ENCODE results near the gene PLCD4.

GRCh38 chr2:218664653-218665052, 57.0 kb downstream of the PLCD4 start:
- TF ChIP-seq CTCF (IDR thresholded peaks at IDR 0.05; ENCODE audit: control extremely low read depth in 1 of 3, insufficient read depth in 1 of 3, low read depth in 1 of 3, low read length in 3 of 3) (no peak), POLR2A (IDR thresholded peaks at IDR 0.05; ENCODE audit: control extremely low read depth in 1 of 2, low read depth in 2 of 2, low read length in 2 of 2) (no peak), CEBPB (IDR thresholded peaks at IDR 0.05; ENCODE audit: low read depth, low read length) (no peak), BCL11A (IDR thresholded peaks at IDR 0.05; ENCODE audit: low read depth in 2 of 2, low read length in 2 of 2) (no peak)
